Measurements from ENCODE around the gene FLCN.

The FLCN gene

GRCh38 chr17:17164156-17164555 lies 72.8 kb downstream of the FLCN start:
- no peak for DNase-seq

All from CD4-positive, alpha-beta T cell treated with Interferon gamma for 1 hour (primary cell).